ENCODE results near the gene C16orf54.
A peak's percentile ranks its signal among the peaks of the same experiment; 100 is the strongest.
"Not testable (repeated sequence)": the region's sequence is repeated elsewhere in the genome, so short reads cannot be mapped to it uniquely, and the experiment has no call there.

The C16orf54 gene

DNA sequence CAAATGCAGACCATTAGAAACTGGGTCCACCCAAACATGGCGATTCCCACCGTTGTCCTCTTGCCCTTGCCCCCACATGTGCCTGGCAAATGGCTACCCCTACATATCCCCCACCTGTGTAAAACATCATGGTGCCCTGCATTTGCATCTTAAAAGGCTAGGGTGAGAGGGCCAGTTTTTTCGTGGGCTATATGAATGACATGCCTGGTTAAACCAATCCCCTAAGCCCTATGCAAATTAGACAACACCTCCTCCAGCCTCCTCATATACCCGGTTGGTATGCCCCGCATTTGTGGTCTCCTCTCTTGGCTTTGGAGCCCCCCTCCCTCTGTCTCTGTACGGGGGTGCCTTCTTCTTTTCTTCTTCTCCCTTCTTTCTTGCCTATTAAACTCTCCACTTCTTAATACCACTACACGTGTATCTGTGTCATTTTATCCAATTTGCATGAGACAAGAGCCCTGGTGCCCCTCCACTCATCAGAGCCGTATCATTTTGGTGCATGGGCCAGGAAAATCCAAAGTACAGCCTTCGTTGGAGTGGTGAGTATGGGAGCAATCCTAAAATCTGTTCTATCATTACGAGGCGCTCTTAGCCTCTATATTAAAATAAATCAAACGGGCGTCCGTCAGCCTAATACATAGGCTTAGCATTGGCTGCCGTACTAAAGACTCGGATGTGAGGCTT is 36.7 kb downstream of the C16orf54 start:
- DNase-seq (ENCODE audit: extremely low spot score), result no peak

DNA sequence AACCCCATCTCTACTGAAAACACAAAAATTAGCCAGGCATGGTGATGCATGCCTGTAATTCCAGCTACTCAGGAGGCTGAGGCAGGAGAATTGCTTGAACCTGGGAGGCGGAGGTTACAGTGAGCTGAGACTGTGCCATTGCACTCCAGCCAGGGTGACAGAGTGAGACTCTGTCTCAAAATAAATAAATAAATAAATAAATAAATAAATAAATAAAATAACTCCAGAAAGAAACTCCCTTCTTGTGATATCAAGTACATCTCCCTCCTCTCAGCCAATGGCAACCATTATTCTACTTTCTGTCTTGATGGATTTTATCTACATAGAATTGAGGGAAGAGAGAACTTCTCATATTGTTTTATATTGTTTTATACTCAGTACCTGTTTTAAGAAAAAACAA is 38.6 kb downstream of the C16orf54 start:
- CTCF ChIA-PET, result interaction anchor here (1.3 kb wide), 1 partner anchor 78 kb away, joined by 3 read pairs; no protein-coding TSS in a partner anchor
- POLR2A ChIA-PET; DNase-seq (ENCODE audit: extremely low spot score): not testable (repeated sequence)

More for the DNA sequence above, 36.7 kb downstream of the C16orf54 start:
- POLR2A ChIA-PET, result no interaction called here
- TF ChIP-seq, protein P1, sequence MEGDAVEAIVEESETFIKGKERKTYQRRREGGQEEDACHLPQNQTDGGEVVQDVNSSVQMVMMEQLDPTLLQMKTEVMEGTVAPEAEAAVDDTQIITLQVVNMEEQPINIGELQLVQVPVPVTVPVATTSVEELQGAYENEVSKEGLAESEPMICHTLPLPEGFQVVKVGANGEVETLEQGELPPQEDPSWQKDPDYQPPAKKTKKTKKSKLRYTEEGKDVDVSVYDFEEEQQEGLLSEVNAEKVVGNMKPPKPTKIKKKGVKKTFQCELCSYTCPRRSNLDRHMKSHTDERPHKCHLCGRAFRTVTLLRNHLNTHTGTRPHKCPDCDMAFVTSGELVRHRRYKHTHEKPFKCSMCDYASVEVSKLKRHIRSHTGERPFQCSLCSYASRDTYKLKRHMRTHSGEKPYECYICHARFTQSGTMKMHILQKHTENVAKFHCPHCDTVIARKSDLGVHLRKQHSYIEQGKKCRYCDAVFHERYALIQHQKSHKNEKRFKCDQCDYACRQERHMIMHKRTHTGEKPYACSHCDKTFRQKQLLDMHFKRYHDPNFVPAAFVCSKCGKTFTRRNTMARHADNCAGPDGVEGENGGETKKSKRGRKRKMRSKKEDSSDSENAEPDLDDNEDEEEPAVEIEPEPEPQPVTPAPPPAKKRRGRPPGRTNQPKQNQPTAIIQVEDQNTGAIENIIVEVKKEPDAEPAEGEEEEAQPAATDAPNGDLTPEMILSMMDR (IDR thresholded peaks at IDR 0.05; ENCODE audit: control extremely low read depth, extremely low read depth, low read depth, missing control alignments), result no peak
- CTCF ChIA-PET, result interaction anchor here (1.3 to 1.9 kb wide), 2 partner anchors 9 to 18 kb away, joined by 4 to 7 read pairs; no protein-coding TSS in a partner anchor

DNA sequence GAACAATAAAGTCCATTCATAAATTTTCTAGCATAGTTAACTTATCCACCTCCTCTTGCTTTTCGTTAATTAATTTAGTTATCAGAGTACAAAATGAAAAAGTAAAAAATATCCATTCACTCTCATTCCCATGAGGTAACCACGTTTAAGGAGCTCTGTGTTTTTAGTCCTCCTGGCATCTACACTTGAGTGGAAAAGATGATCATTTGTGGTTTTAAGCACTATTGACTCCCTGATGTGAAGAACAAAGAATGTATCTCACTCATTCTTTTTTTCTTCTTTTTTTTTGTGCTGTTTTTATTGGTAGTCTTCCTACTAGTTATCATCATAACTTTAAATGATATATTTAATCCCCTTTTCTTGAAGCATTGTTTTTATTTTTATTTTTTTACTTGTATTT is 40.8 kb downstream of the C16orf54 start:
- ChIA-PET POLR2A (no interaction called here), CTCF (interaction anchor here (1.2 to 2.1 kb wide), 4 partner anchors 12 to 143 kb away, joined by 3 to 6 read pairs (median 4); partner anchors contain the start of gene PAGR1)
- TF ChIP-seq, protein P1 (IDR thresholded peaks at IDR 0.05; ENCODE audit: control extremely low read depth, extremely low read depth, low read depth, missing control alignments), result no peak
- DNase-seq (ENCODE audit: extremely low spot score), result no peak

DNA sequence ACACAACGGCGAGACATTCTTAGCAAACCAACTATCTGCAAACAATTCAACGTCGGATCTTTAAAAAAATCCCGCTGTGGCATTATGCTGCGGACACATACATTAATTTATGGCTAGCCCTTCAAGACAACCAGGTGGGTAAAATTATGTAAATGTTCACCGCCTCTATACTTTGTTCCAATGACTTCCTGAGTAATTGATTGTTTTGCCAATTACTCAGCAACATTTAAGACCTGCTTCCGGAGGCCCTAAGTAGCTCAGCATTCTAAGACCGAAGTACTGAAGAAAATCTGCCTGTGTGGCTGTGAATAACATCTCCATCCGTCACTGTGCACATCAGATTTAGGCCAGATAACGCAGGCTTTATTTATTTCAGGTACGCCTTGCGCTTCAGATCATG is 43.5 kb downstream of the C16orf54 start:
- TF ChIP-seq, protein P1 (IDR thresholded peaks at IDR 0.05; ENCODE audit: control extremely low read depth, extremely low read depth, low read depth, missing control alignments), result no peak
- ChIA-PET POLR2A (interaction anchor here (0.6 kb wide), 1 partner anchor 256 kb away, joined by 4 read pairs; no protein-coding TSS in a partner anchor), CTCF (interaction anchor here (0.6 to 4.9 kb wide), 11 partner anchors 10 to 330 kb away, joined by 3 to 32 read pairs (median 5); partner anchors contain the start of gene TLCD3B)
- no peak for DNase-seq (ENCODE audit: extremely low spot score)

DNA sequence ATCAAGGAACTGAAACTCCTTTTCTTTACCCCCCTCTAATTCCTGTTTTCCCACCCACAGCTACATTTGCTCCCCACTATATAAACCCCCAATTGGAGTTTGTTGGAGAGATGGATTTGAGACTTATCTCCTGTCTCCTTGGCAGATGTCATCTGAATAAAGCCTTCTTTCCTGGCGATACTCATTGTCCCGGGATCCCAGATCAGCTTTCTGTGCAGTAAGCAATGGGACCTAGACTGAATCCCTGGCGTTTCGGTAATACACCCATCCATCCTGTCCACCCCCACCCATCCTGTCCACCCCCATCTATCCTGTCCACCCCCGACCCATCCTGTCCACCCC is 44.6 kb downstream of the C16orf54 start:
- POLR2A ChIA-PET, result no interaction called here
- TF ChIP-seq, protein P1 (IDR thresholded peaks at IDR 0.05; ENCODE audit: control extremely low read depth, extremely low read depth, low read depth, missing control alignments), result no peak
- CTCF ChIA-PET, result interaction anchor here (1.1 to 4.9 kb wide), 15 partner anchors 10 to 331 kb away, joined by 3 to 32 read pairs (median 10); partner anchors contain the start of genes KIF22 and TLCD3B
- DNase-seq (ENCODE audit: extremely low spot score), result no peak

DNA sequence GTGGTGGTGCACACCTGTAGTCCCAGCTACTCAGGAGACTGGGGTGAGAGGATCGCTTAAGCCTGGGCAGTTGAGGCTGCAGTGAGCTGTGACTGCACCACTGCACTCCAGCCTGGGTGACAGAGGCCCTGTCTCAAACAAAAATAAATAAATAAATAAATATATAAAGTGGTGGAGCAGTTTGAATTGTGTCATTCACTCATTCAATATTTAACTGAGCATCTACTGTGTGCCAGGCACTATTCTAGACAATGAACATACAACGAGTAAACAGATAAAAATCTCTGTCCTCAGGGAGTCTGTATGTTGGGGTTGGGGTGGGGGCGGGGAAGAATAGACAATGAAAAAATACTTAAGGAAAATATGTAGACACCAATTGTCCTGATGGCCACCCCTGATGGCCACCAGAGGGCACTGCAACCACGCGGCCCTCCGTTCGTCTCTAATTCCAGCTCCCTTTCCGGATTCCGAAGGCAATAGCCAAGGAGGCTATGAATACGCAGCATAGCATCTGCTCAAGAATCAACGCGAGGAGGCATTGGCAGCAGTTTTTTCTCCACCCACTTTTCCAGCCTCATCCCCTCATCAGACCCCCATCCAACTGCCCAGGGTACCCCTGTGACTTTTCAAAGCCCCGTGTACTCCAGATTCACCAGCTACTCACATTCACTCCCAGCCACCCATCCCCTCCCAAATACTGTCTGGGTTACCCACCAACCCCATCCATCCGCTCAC is 45.4 kb downstream of the C16orf54 start:
- ChIA-PET POLR2A (interaction anchor here (0.5 kb wide), 1 partner anchor 38 kb away, joined by 3 read pairs; no protein-coding TSS in a partner anchor), CTCF (interaction anchor here (0.9 to 4.9 kb wide), 28 partner anchors 9 to 355 kb away, joined by 3 to 32 read pairs (median 5); partner anchors contain the start of genes KIF22 and TLCD3B)
- TF ChIP-seq, protein P1 (IDR thresholded peaks at IDR 0.05; ENCODE audit: control extremely low read depth, extremely low read depth, low read depth, missing control alignments), result peak; percentile 56
- peak; percentile 73 for DNase-seq (ENCODE audit: extremely low spot score)
